ENCODE measurements around the gene PCSK4. TPM values are rescaled to one million over a fixed set of nuclear protein-coding genes. Genes with fewer than 3 reads are reported as not detected.
A peak's percentile ranks its signal among the peaks of the same experiment; 100 is the strongest.

PCSK4 gene
- total and polyA plus RNA-seq, 2 donors from 2014 or later: 5.3 to 5.5 TPM

GRCh38 chr19:1434577-1435060 lies 55.5 kb downstream of the PCSK4 start:
- DNase-seq (peak in 1 of 5 donors; percentile 41), FAIRE-seq (no peak)
- Histone ChIP-seq H3K4me1 (ENCODE audit: control insufficient read depth in 2 of 3, insufficient read depth in 2 of 3, low read depth in 1 of 3, low read length in 3 of 3) (peaks cover 0 to 10% (median 2%) of the 10 kb centered on the region in 3 donors), H3K9ac (ENCODE audit: low read length in 3 of 3) (no peak overlapping the region), H3K36me3 (ENCODE audit: control insufficient read depth in 2 of 3, insufficient read depth in 3 of 3, low read length in 3 of 3) (peaks cover 0 to 14% (median 10%) of the 10 kb centered on the region in 3 donors), H3K9me3 (ENCODE audit: control insufficient read depth in 2 of 3, insufficient read depth in 1 of 3, low read length in 3 of 3) (no peaks in the 10 kb centered on the region), H3K4me3 (ENCODE audit: low read length in 3 of 3) (no peak overlapping the region), H3K27me3 (ENCODE audit: control insufficient read depth, insufficient read depth, low read length) (no peaks in the 10 kb centered on the region), H3K27ac (ENCODE audit: low read depth in 2 of 2, low read length in 2 of 2) (no peak overlapping the region)
- intact Hi-C loops (cut with DNase I): no loop called here
- TF ChIP-seq CTCF (IDR thresholded peaks at IDR 0.05; ENCODE audit: borderline replicate concordance, extremely low read depth, insufficient read depth): no peak

- no peak for FAIRE-seq
- Histone ChIP-seq H3K27me3 (ENCODE audit: control insufficient read depth, insufficient read depth, low read length) (no peaks in the 10 kb centered on the region), H3K9ac (ENCODE audit: low read length in 3 of 3) (no peak overlapping the region), H3K4me3 (ENCODE audit: low read length in 3 of 3) (no peak overlapping the region), H3K4me1 (ENCODE audit: control insufficient read depth in 2 of 3, insufficient read depth in 2 of 3, low read depth in 1 of 3, low read length in 3 of 3) (peaks cover 0 to 6% (median 0%) of the 10 kb centered on the region in 3 donors), H3K36me3 (ENCODE audit: control insufficient read depth in 2 of 3, insufficient read depth in 3 of 3, low read length in 3 of 3) (peaks cover 0 to 20% (median 12%) of the 10 kb centered on the region in 3 donors), H3K27ac (ENCODE audit: low read depth in 2 of 2, low read length in 2 of 2) (no peak overlapping the region), H3K9me3 (ENCODE audit: control insufficient read depth in 2 of 3, insufficient read depth in 1 of 3, low read length in 3 of 3) (no peaks in the 10 kb centered on the region)
- TF ChIP-seq CTCF (IDR thresholded peaks at IDR 0.05; ENCODE audit: borderline replicate concordance, extremely low read depth, insufficient read depth): no peak
- DNase-seq: no peak
- intact Hi-C loops (cut with DNase I): no loop called here
Observed at GRCh38 chr19:1434040-1434366, 56.1 kb downstream of the PCSK4 start.

DNA sequence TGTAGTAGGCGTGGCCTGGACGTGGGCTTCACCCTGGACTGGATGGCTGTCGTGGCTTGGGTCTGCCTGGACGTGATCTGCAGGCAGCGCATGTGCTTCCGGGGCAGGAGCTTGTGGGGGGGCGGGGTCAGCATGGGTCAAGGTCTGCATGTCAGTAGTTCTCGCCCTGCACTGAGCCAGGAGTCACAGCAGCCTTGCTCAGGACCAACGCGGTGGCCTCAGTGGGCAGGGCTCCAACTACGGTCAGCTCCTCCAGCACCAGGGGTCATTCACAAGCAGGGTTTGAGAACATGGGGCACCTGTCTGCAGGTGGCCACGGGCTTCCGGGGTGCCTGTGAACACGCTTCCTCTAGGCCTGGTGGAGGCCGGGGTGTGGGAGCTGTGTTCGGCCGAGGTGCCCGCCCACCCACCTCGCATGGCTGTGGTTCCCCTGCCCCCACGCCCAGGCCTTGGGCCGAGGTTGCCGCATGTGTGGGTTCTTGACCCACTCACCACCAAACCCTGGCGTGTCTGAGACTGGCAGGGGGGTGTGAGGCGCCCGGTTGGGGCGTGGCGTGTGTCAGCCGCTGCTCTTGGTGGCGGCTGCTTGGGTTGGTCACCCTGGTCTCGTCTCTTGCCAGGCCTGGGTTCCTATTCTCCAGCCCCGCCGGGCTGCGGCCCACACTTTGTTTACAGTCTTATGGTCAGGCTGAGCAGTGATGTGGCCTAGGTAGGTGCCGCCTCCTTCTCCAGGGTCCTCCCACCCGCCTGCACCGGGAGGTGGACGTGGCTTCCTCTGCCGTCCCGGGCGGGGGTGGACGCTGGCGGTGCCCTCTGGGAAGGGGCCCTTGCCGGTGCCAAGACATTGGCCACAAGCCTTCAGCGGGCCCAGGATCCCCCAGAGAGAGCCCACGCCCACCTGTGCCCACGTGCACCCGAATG lies 56.8 kb downstream of the PCSK4 start:
- FAIRE-seq (no peak), DNase-seq (peak in 2 of 5 donors; percentile 45 to 76)
- H3K4me3 ChIP-seq (ENCODE audit: low read length in 3 of 3): no peak overlapping the region
- H3K36me3 ChIP-seq (ENCODE audit: control insufficient read depth in 2 of 3, insufficient read depth in 3 of 3, low read length in 3 of 3): peaks cover 0 to 20% (median 12%) of the 10 kb centered on the region in 3 donors
- H3K9ac ChIP-seq (ENCODE audit: low read length in 3 of 3): no peak overlapping the region
- H3K27me3 ChIP-seq (ENCODE audit: control insufficient read depth, insufficient read depth, low read length): no peaks in the 10 kb centered on the region
- H3K9me3 ChIP-seq (ENCODE audit: control insufficient read depth in 2 of 3, insufficient read depth in 1 of 3, low read length in 3 of 3): no peaks in the 10 kb centered on the region
- intact Hi-C loops (cut with DNase I): no loop called here
- peaks cover 0 to 6% (median 0%) of the 10 kb centered on the region in 3 donors for H3K4me1 ChIP-seq (ENCODE audit: control insufficient read depth in 2 of 3, insufficient read depth in 2 of 3, low read depth in 1 of 3, low read length in 3 of 3)
- no peak overlapping the region for H3K27ac ChIP-seq (ENCODE audit: low read depth in 2 of 2, low read length in 2 of 2)
- no peak for TF ChIP-seq CTCF (IDR thresholded peaks at IDR 0.05; ENCODE audit: borderline replicate concordance, extremely low read depth, insufficient read depth)
